Measurements from ENCODE around the gene NEU2. TPM values are rescaled to one million over a fixed set of nuclear protein-coding genes. Genes with fewer than 3 reads are reported as not detected.

NEU2 gene
- total and polyA plus RNA-seq, 4 donors = not detected

DNA sequence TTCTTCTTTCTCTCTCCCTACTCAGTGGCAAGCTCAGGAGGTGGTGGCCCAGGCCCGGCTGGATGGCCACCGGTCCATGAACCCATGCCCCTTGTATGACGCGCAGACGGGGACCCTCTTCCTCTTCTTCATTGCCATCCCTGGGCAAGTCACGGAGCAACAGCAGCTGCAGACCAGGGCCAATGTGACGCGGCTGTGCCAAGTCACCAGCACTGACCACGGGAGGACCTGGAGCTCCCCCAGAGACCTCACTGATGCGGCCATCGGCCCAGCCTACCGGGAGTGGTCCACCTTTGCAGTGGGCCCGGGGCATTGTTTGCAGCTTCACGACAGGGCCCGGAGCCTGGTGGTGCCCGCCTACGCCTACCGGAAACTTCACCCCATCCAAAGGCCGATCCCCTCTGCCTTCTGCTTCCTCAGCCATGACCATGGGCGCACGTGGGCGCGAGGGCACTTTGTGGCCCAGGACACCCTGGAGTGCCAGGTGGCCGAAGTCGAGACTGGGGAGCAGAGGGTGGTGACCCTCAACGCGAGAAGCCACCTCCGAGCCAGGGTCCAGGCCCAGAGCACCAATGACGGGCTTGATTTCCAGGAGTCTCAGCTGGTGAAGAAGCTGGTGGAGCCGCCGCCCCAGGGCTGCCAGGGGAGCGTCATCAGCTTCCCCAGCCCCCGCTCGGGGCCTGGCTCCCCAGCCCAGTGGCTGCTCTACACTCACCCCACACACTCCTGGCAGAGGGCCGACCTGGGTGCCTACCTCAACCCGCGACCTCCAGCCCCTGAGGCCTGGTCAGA is 1.8 kb downstream of the NEU2 start:
- H3K36me3 ChIP-seq (ENCODE audit: control insufficient read depth in 4 of 4, insufficient read depth in 3 of 4, low read depth in 1 of 4, low read length in 3 of 4) = no peaks in the 10 kb centered on the region
- H3K27ac ChIP-seq (ENCODE audit: low read depth in 1 of 2, low read length in 2 of 2) = no peak overlapping the region
- WGBS = 95% methylated on average over 37 of the region's 37 CpGs
- TF ChIP-seq FOXA1 (IDR thresholded peaks at IDR 0.05) (no peak), YY1 (IDR thresholded peaks at IDR 0.05) (no peak), TAF1 (conservative IDR thresholded peaks at IDR 0.05) (no peak), ATF3 (IDR thresholded peaks at IDR 0.05) (no peak), RXRA (IDR thresholded peaks at IDR 0.05) (no peak)
- TF ChIP-seq, protein P1, sequence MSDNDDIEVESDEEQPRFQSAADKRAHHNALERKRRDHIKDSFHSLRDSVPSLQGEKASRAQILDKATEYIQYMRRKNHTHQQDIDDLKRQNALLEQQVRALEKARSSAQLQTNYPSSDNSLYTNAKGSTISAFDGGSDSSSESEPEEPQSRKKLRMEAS (IDR thresholded peaks at IDR 0.05) = no peak
- no peaks in the 10 kb centered on the region for H3K4me1 ChIP-seq (ENCODE audit: control insufficient read depth in 4 of 4, insufficient read depth in 4 of 4, low read length in 3 of 4)
- no peak overlapping the region for H3K9ac ChIP-seq (ENCODE audit: low read depth in 1 of 2, low read length in 2 of 2)
- H3K9me3 ChIP-seq (ENCODE audit: control insufficient read depth in 4 of 4, low read length in 3 of 4) = no peaks in the 10 kb centered on the region
- H3K27me3 ChIP-seq (ENCODE audit: control insufficient read depth in 4 of 4, insufficient read depth in 4 of 4, low read length in 3 of 4) = no peaks in the 10 kb centered on the region
- no peak for DNase-seq (ENCODE audit: low spot score)
- H3K4me3 ChIP-seq (ENCODE audit: low read depth in 1 of 3, low read length in 3 of 3) = no peak overlapping the region

DNA sequence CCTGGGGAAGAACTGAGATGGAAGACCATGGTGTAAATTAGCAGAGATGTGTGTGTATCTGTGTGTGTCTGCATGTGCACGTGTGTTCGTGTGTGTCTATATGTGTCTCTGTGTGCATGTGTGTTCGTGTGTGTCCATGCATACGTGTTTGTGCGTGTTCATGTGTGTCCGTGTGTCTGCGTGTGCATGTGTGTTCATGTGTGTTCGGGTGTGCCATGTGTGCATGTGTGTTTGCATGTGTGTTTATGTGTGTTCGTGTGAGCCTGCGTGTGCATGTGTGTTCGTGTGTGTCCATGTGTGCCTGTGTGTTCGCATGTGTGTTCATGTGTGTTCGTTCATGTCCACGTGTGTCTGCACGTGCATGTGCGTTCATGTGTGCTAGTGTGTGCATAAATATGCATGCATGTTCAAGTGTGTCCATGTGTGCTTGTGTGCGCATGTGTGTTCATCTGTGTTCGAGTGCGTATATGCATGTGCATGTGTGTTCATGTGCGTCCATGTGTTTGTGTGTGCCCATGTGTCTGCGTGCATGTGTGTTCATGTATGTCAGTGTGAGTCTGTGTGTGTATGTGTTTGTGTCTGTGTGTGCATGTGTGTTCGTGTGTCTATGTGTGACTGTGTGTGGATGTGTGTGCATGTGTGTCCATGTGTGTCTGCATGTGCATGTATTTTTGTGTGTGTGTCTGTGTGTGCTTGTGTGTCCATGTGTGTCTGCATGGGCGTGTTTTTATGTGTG is 3.1 kb downstream of the NEU2 start:
- Histone ChIP-seq H3K4me1 (ENCODE audit: control insufficient read depth in 4 of 4, insufficient read depth in 4 of 4, low read length in 3 of 4) (no peaks in the 10 kb centered on the region), H3K27me3 (ENCODE audit: control insufficient read depth in 4 of 4, insufficient read depth in 4 of 4, low read length in 3 of 4) (no peaks in the 10 kb centered on the region), H3K36me3 (ENCODE audit: control insufficient read depth in 4 of 4, insufficient read depth in 3 of 4, low read depth in 1 of 4, low read length in 3 of 4) (no peaks in the 10 kb centered on the region), H3K9ac (ENCODE audit: low read depth in 1 of 2, low read length in 2 of 2) (no peak overlapping the region), H3K27ac (ENCODE audit: low read depth in 1 of 2, low read length in 2 of 2) (no peak overlapping the region), H3K9me3 (ENCODE audit: control insufficient read depth in 4 of 4, low read length in 3 of 4) (no peaks in the 10 kb centered on the region), H3K4me3 (ENCODE audit: low read depth in 1 of 3, low read length in 3 of 3) (no peak overlapping the region)
- TF ChIP-seq HNF4G (IDR thresholded peaks at IDR 0.05) (no peak), ATF3 (IDR thresholded peaks at IDR 0.05) (no peak), RAD21 (IDR thresholded peaks at IDR 0.05) (no peak), HNF4A (conservative IDR thresholded peaks at IDR 0.05) (no peak), RXRA (IDR thresholded peaks at IDR 0.05) (no peak), YY1 (IDR thresholded peaks at IDR 0.05) (no peak), CTCF (IDR thresholded peaks at IDR 0.05; ENCODE audit: low read depth, low read length, missing input control) (no peak), EGR1 (IDR thresholded peaks at IDR 0.05; ENCODE audit: low read depth in 2 of 2) (no peak), FOXA2 (IDR thresholded peaks at IDR 0.05) (no peak), GABPA (IDR thresholded peaks at IDR 0.05 in 1 of 2, conservative IDR thresholded peaks at IDR 0.05 in 1 of 2) (no peak), SP1 (IDR thresholded peaks at IDR 0.05) (no peak), TAF1 (conservative IDR thresholded peaks at IDR 0.05) (no peak), REST (IDR thresholded peaks at IDR 0.05) (no peak), FOXA1 (IDR thresholded peaks at IDR 0.05) (no peak), ZBTB33 (IDR thresholded peaks at IDR 0.05) (no peak), NR2F2 (IDR thresholded peaks at IDR 0.05) (no peak), JUND (IDR thresholded peaks at IDR 0.05) (no peak)
- TF ChIP-seq, protein P1 (IDR thresholded peaks at IDR 0.05) = no peak
- WGBS = 94% methylated on average over 23 of the region's 23 CpGs
- DNase-seq (ENCODE audit: low spot score) = no peak
